Natural killer cell (primary cell): Measurements from ENCODE around the gene NUTF2. TPM values are rescaled to one million over a fixed set of nuclear protein-coding genes. Genes with fewer than 3 reads are reported as not detected.

Experiments used
- ATAC-seq, 3 donors: fragments of 150-1000 bp in 2 of 3; fragments of 200-7000 bp in 1 of 3; cut with Tn5 transposase; 1 replicate in 1 of 3; 2 replicates in 2 of 3; pipeline ENCODE4 v1.10.0; 2021; ENCODE audit warnings: mild to moderate bottlenecking in 2 of 3, moderate library complexity in 2 of 3
- DNase-seq, 2 donors: peaks; one replicate each; pipeline versions ENCODE4 v3.0.0 to v3.0.0-alpha.2; 2013 to 2021; ENCODE audit warnings: mixed read lengths in 1 of 2
- H3K27ac ChIP-seq: one replicate; pipeline ENCODE4 v1.5.1; 2013; ENCODE audit warnings: mild to moderate bottlenecking, low read length
- H3K27me3 ChIP-seq: one replicate; pipeline ENCODE4 v1.6.1; 2013; ENCODE audit warnings: low read length; ENCODE audit not compliant: control insufficient read depth, insufficient read depth
- H3K36me3 ChIP-seq: one replicate; pipeline ENCODE4 v1.6.1; 2013; ENCODE audit warnings: low read length; ENCODE audit not compliant: control insufficient read depth, insufficient read depth
- H3K4me1 ChIP-seq: one replicate; pipeline ENCODE4 v1.6.1; 2013; ENCODE audit warnings: low read length; ENCODE audit not compliant: control insufficient read depth, insufficient read depth
- H3K4me3 ChIP-seq: one replicate; pipeline ENCODE4 v1.5.1; 2013; ENCODE audit warnings: low read length
- H3K9me3 ChIP-seq: one replicate; pipeline ENCODE4 v1.6.1; 2013; ENCODE audit warnings: low read length; ENCODE audit not compliant: control insufficient read depth, insufficient read depth
- H3K27ac Mint-ChIP-seq, 2 donors: one replicate each; pipeline ENCODE4 v1.8.0; 2022; ENCODE audit warnings: mild to moderate bottlenecking in 2 of 2, mixed read lengths in 2 of 2, moderate library complexity in 1 of 2
- H3K27me3 Mint-ChIP-seq, 2 donors: one replicate each; pipeline ENCODE4 v1.8.0; 2022; ENCODE audit warnings: low read depth in 2 of 2, mixed read lengths in 2 of 2
- H3K36me3 Mint-ChIP-seq: one replicate; pipeline ENCODE4 v1.8.0; 2022; ENCODE audit warnings: mixed read lengths
- H3K4me1 Mint-ChIP-seq, 2 donors: one replicate each; pipeline ENCODE4 v1.8.0; 2022; ENCODE audit warnings: mixed read lengths in 2 of 2
- H3K4me3 Mint-ChIP-seq: one replicate; pipeline ENCODE4 v1.8.0; 2022; ENCODE audit warnings: mild to moderate bottlenecking, moderate library complexity, mixed read lengths
- H3K9me3 Mint-ChIP-seq, 2 donors: one replicate each; pipeline ENCODE4 v1.8.0; 2022; ENCODE audit warnings: mixed read lengths in 2 of 2
- CTCF ChIP-seq: fragments of 200-600 bp; IDR thresholded peaks from one replicate; pipeline ENCODE4 v1.8.0; 2022; ENCODE audit warnings: antibody characterized with exemption
- WGBS: methylation state at CpG from one replicate; pipeline ENCODE4 v1.1.7; 2013; ENCODE audit warnings: missing lambda C conversion rate; ENCODE audit not compliant: insufficient coverage; 5-methylcytosine and 5-hydroxymethylcytosine counted together
- intact Hi-C: fragments of 100-400 bp; cut with micrococcal nuclease; formaldehyde crosslinking; loops from one replicate; pipeline ENCODE4 v1.14.2; 2022
- total RNA-seq, 4 donors: library from RNA; stranded (reverse); fragments of 120-200 nt in 1 of 4; gene quantifications; one replicate each; pipeline versions ENCODE4 v1.2.3 to v1.2.4, GENCODE V29; 2013 to 2022

Gene NUTF2
- total RNA-seq, 3 donors from 2014 or later (not counting 1 experiment from before 2014, with no cell fraction given): 43.2 to 47.1 (median 43.3) TPM

GRCh38 chr16:67843343-67843765 lies 3.4 kb upstream of the NUTF2 start:
- H3K4me1 ChIP-seq: peaks cover 57% of the 10 kb centered on the region
- peak overlapping the region; percentile 94 for H3K4me3 Mint-ChIP-seq
- no peaks in the 10 kb centered on the region for H3K9me3 Mint-ChIP-seq
- TF ChIP-seq CTCF: no peak
- peak overlapping the region; percentile 58 for H3K27ac ChIP-seq
- no peak for ATAC-seq
- 25% methylated on average over 11 of the region's 11 CpGs for WGBS
- DNase-seq: no peak
- no peaks in the 10 kb centered on the region for H3K27me3 Mint-ChIP-seq
- intact Hi-C loops: loop anchor here (5.0 kb wide), 1 partner anchor 94 kb away; the partner anchor contains the start of gene PSMB10
- peaks cover 39 to 43% of the 10 kb centered on the region in 2 donors for H3K4me1 Mint-ChIP-seq
- H3K9me3 ChIP-seq: no peaks in the 10 kb centered on the region
- no peaks in the 10 kb centered on the region for H3K36me3 Mint-ChIP-seq
- H3K4me3 ChIP-seq: peak overlapping the region; percentile 55
- H3K27ac Mint-ChIP-seq: peak overlapping the region; percentile 89 to 93
- H3K27me3 ChIP-seq: no peaks in the 10 kb centered on the region
- peaks cover 3% of the 10 kb centered on the region for H3K36me3 ChIP-seq

- Mint-ChIP-seq H3K27ac (peak overlapping the region in 1 of 2 donors; percentile 89), H3K4me3 (peak overlapping the region; percentile 35), H3K4me1 (peaks cover 39 to 43% of the 10 kb centered on the region in 2 donors), H3K9me3 (no peaks in the 10 kb centered on the region), H3K27me3 (no peaks in the 10 kb centered on the region), H3K36me3 (no peaks in the 10 kb centered on the region)
- H3K4me3 ChIP-seq: no peak overlapping the region
- H3K27ac ChIP-seq: no peak overlapping the region
- 95% methylated on average over 4 of the region's 4 CpGs for WGBS
- no peaks in the 10 kb centered on the region for H3K9me3 ChIP-seq
- H3K4me1 ChIP-seq: peaks cover 57% of the 10 kb centered on the region
- H3K36me3 ChIP-seq: peaks cover 3% of the 10 kb centered on the region
- intact Hi-C loops: loop anchor here (5.0 kb wide), 1 partner anchor 93 kb away; the partner anchor contains the start of gene PSMB10
- no peak for TF ChIP-seq CTCF
- DNase-seq: no peak
- H3K27me3 ChIP-seq: no peaks in the 10 kb centered on the region
- ATAC-seq: no peak
Observed at GRCh38 chr16:67844497-67844896, 2.2 kb upstream of the NUTF2 start.

- WGBS: 76% methylated on average over 5 of the region's 5 CpGs
- H3K27me3 Mint-ChIP-seq: no peaks in the 10 kb centered on the region
- intact Hi-C loops: loop anchor here (1.0 to 2.0 kb wide), 4 partner anchors 13 to 48 kb away; partner anchors contain the start of genes EDC4, PSKH1, RANBP10 and TSNAXIP1
- peaks cover 57% of the 10 kb centered on the region for H3K4me1 ChIP-seq
- no peak for TF ChIP-seq CTCF
- peak overlapping the region; percentile 92 for H3K27ac ChIP-seq
- H3K27me3 ChIP-seq: no peaks in the 10 kb centered on the region
- H3K27ac Mint-ChIP-seq: peak overlapping the region; percentile 86 to 89
- no peaks in the 10 kb centered on the region for H3K9me3 ChIP-seq
- peak overlapping the region; percentile 84 for H3K4me3 Mint-ChIP-seq
- no peaks in the 10 kb centered on the region for H3K9me3 Mint-ChIP-seq
- ATAC-seq (no peak), DNase-seq (no peak)
- H3K36me3 ChIP-seq: peaks cover 3% of the 10 kb centered on the region
- H3K36me3 Mint-ChIP-seq: no peaks in the 10 kb centered on the region
- H3K4me1 Mint-ChIP-seq: peaks cover 39 to 43% of the 10 kb centered on the region in 2 donors
- H3K4me3 ChIP-seq: no peak overlapping the region
Observed at GRCh38 chr16:67845291-67846062, 1.3 kb upstream of the NUTF2 start.
